Retinal pigment epithelial cell (primary cell): Measurements from ENCODE around the gene IP6K3.

Experiments
- DNase-seq: peaks from one replicate; pipeline ENCODE4 v3.0.0-alpha.2; 2010; ENCODE audit warnings: low read depth
- H3K4me3 ChIP-seq: 2 replicates; pipeline ENCODE4 v1.5.1; 2011; ENCODE audit warnings: mild to moderate bottlenecking, low read length, control low read depth, moderate library complexity
- CTCF ChIP-seq: conservative IDR thresholded peaks from 2 replicates; pipeline ENCODE4 v1.5.1; 2011; ENCODE audit warnings: low read depth, low read length, control low read depth, inconsistent platforms

The IP6K3 gene

DNA sequence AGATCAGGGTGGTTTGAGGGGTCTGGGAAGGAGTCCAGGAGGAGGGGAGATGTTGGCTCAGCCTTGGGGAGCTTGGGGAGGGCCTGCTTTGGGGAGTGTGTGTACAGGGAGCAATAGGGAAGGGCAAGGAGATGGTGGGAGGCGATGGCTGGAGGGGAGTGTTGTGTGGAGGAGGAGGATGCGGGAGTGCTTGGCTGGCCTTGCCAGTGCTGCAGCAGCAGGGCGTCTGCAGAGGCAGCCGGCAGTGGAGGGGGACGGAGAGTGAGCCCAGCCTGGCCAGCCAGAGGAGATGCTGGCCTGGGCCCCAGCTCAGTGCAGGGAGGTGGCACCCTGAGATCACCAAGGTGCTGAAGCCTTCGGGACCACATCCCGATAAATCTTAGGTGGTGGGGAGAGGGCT, 3.9 kb downstream of the IP6K3 start:
- no peak for DNase-seq
- no peak for TF ChIP-seq CTCF
- H3K4me3 ChIP-seq = no peak overlapping the region

- no peak for DNase-seq
- no peak overlapping the region for H3K4me3 ChIP-seq
- no peak for TF ChIP-seq CTCF
These were observed 4.6 kb downstream of the IP6K3 start for GRCh38 chr6:33742092-33742491.

- H3K4me3 ChIP-seq = no peak overlapping the region
- no peak for DNase-seq
- TF ChIP-seq CTCF = no peak
These were observed 5.9 kb downstream of the IP6K3 start for GRCh38 chr6:33740794-33741193.

DNA sequence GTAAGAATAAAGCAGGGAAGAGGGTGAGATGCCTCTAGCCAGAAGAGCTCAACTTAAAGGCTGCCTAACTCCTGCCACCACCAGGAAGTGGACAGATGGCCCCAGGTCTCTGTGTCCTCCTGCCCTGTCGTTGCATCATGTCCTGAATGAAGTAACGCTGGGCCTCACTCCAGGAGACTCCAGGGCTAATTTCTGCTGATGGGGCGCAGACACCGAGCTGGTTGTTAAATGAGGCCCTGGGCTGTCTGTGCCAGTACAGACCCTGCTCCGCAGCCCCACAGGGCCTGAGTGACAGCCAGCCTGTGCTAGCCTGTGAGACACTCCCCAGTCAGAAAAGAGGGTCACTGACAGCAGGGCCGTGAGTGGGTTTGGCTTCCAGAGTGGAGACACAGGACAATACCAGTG, 6.5 kb downstream of the IP6K3 start:
- H3K4me3 ChIP-seq = no peak overlapping the region
- no peak for TF ChIP-seq CTCF

DNA sequence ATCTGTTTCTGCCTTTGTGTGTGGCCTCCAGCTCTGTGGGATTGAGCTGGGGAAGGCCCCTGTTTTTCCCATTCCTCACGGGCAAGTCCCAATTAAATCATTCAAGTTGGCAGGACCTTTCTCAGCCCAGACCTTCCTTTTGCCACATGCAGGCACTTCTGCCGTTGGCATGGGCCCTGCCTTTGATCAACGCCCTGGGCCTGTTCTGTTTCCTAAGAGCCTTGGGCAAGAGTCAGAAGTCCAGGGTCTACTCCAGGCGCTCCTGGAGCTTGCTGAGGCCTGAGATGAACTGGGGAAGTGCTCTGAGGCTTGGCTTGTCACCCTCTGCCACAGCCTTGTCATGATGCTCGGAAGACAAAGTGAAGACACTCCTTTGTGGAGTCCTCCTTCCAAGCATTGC, 7.1 kb downstream of the IP6K3 start:
- DNase-seq = no peak
- TF ChIP-seq CTCF = no peak
- no peak overlapping the region for H3K4me3 ChIP-seq

More for the DNA sequence above, 6.5 kb downstream of the IP6K3 start:
- DNase-seq = no peak

- no peak for DNase-seq
- no peak overlapping the region for H3K4me3 ChIP-seq
- no peak for TF ChIP-seq CTCF
These were observed 7.8 kb downstream of the IP6K3 start for GRCh38 chr6:33738879-33739278.

DNA sequence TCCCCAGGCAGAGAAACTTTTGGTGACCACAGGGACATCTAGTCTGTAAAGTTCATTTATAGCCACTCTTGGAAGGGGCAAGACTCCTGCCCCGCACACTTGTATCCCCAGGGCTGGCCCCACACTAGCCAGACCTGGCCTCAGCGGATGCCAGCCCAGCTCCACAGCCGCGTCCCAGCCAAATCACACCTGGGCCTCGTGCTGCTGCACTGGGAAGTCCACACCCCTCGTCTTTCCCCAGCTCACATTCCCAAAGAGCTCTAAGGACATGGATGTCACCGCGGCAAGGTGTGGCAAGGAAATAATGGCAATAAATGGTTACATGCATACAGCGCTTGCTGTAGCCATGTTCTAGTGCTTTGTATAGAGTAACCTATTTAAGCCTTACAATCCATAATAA, 8.6 kb downstream of the IP6K3 start:
- H3K4me3 ChIP-seq = no peak overlapping the region
- TF ChIP-seq CTCF = no peak
- DNase-seq = no peak
